Measurements from ENCODE around the gene DECR2.

- TF ChIP-seq PATZ1 (CRISPR knock-in tag; IDR thresholded peaks at IDR 0.05; ENCODE audit: borderline replicate concordance): no peak
- TF ChIP-seq CREB5 (CRISPR knock-in tag; IDR thresholded peaks at IDR 0.05; ENCODE audit: low read depth): no peak
- no peak for TF ChIP-seq POU6F1 (CRISPR knock-in tag; IDR thresholded peaks at IDR 0.05; ENCODE audit: borderline replicate concordance, low read depth)
- TF ChIP-seq ZC3H10 (CRISPR knock-in tag; IDR thresholded peaks at IDR 0.05): no peak
- TF ChIP-seq ZFP3 (CRISPR knock-in tag; IDR thresholded peaks at IDR 0.05): no peak
- TF ChIP-seq RARB (CRISPR knock-in tag; IDR thresholded peaks at IDR 0.05): no peak
- no peak for TF ChIP-seq ZNF565 (CRISPR knock-in tag; conservative IDR thresholded peaks at IDR 0.05; ENCODE audit: low read depth)
- no peak for TF ChIP-seq CSRNP3 (CRISPR knock-in tag; IDR thresholded peaks at IDR 0.05)
- TF ChIP-seq PPARA (CRISPR knock-in tag; IDR thresholded peaks at IDR 0.05; ENCODE audit: borderline replicate concordance): no peak
- no peak for TF ChIP-seq ISL1 (CRISPR knock-in tag; IDR thresholded peaks at IDR 0.05)
- TF ChIP-seq ZNF70 (CRISPR knock-in tag; IDR thresholded peaks at IDR 0.05): no peak
- no peak for TF ChIP-seq TOX (CRISPR knock-in tag; IDR thresholded peaks at IDR 0.05; ENCODE audit: borderline replicate concordance)
- TF ChIP-seq ZNF8 (CRISPR knock-in tag; IDR thresholded peaks at IDR 0.05): no peak
Observed at GRCh38 chr16:370979-371514, 30.6 kb upstream of the DECR2 start.

Data from SK-N-SH treated with all-trans-retinoic acid at 6 μM for 48 hours (cell line).